K562 (cell line): ENCODE data around the gene ZNF687. TPM values are rescaled to one million over a fixed set of nuclear protein-coding genes. Genes with fewer than 3 reads are reported as not detected.

ENCODE experiments used
- CHAMP1 ChIP-seq: fragments of 450-650 bp; IDR thresholded peaks from 2 replicates; pipeline ENCODE4 v1.6.1; 2016; ENCODE audit warnings: mild to moderate bottlenecking
- MECOM ChIP-seq: fragments of 250-450 bp; sonication (Bioruptor Pico); IDR thresholded peaks from 2 replicates; pipeline ENCODE4 v1.8.0; 2022; ENCODE audit warnings: inconsistent platforms
- YY1 ChIP-seq, 3 experiments: IDR thresholded peaks; 2 replicates each; pipeline ENCODE4 v1.6.1; 2011; ENCODE audit warnings: low read length in 2 of 3, mild to moderate bottlenecking in 2 of 3, moderate library complexity in 2 of 3, borderline replicate concordance in 1 of 3, control low read depth in 1 of 3, low read depth in 1 of 3; ENCODE audit not compliant: insufficient read depth in 3 of 3, insufficient replicate concordance in 2 of 3, control insufficient read depth in 1 of 3, insufficient read length in 1 of 3; ENCODE audit errors: extremely low read depth in 1 of 3
- ZBTB40 ChIP-seq, 2 experiments: fragments of 450-650 bp in 1 of 2; sonication (generic) in 1 of 2; formaldehyde crosslinking in 1 of 2; IDR thresholded peaks; 2 replicates each; pipeline versions ENCODE4 v1.7.1 to v1.9.0; 2016 to 2022; ENCODE audit warnings: inconsistent platforms in 1 of 2, mild to moderate bottlenecking in 1 of 2, missing genetic modification reagents in 1 of 2
- ZNF785 ChIP-seq: fragments of 250-450 bp; sonication (Bioruptor Pico); IDR thresholded peaks from 2 replicates; pipeline ENCODE4 v1.4.0; 2020; ENCODE audit warnings: mild to moderate bottlenecking
- polyA plus RNA-seq, 8 experiments: library from polyadenylated mRNA; depleted of rRNA in 4 of 8; stranded (reverse) in 5 of 8; unstranded in 3 of 8; fragments of >200 nt; fragmentation: Nextera tagmentation in 2 of 8; fragmentation: Illumina TruSeq in 1 of 8; extraction: Ambion mirVana in 2 of 8; extraction: Trizol in 1 of 8; gene quantifications; 2 replicates each; pipeline versions ENCODE4 v1.2.1 to v1.2.3, GENCODE V29; 2011 to 2014; ENCODE audit warnings: inconsistent platforms in 1 of 8, missing spikeins in 1 of 8
- total RNA-seq, 7 experiments: library from RNA; depleted of rRNA in 6 of 7; stranded (reverse); fragments of >200 nt in 6 of 7; fragmentation: Illumina TruSeq in 2 of 7; extraction: Trizol in 2 of 7; gene quantifications; 2 replicates each; pipeline versions ENCODE4 v1.2.1 to v1.2.3, GENCODE V29; 2011 to 2021; ENCODE audit warnings: low replicate concordance in 1 of 7

ZNF687 gene
- total and polyA plus RNA-seq, 9 of the 15 experiments (the other 6 are each of a cell fraction or from before 2014, with no cell fraction given): 0.13 to 26.4 (median 10.6) TPM

- TF ChIP-seq ZBTB40 (IDR thresholded peaks at IDR 0.05): peak; percentile 88
- no peak for TF ChIP-seq ZBTB40 (CRISPR knock-in tag; IDR thresholded peaks at IDR 0.05)
- peak; percentile 61; the same call in 1 of the 2 replicates for TF ChIP-seq MECOM (CRISPR knock-in tag)
- TF ChIP-seq YY1 (IDR thresholded peaks at IDR 0.05; ENCODE audit: borderline replicate concordance in 1 of 3, control insufficient read depth in 1 of 3, extremely low read depth in 1 of 3, insufficient read depth in 3 of 3, insufficient read length in 1 of 3, insufficient replicate concordance in 2 of 3, low read depth in 1 of 3, low read length in 2 of 3): peak in 2 of 3 experiments; percentile 46 to 49
- no peak for TF ChIP-seq CHAMP1
- no peak for TF ChIP-seq ZNF785 (CRISPR knock-in tag)
Measured at GRCh38 chr1:151281225-151281968, 702 bp upstream of the ZNF687 start (continued).
